Psoas muscle (tissue), 8 donors: ENCODE data around the gene PTPMT1. TPM values are rescaled to one million over a fixed set of nuclear protein-coding genes. Genes with fewer than 3 reads are reported as not detected.

Source experiments
- ATAC-seq, 4 donors: fragments of 200-7000 bp; cut with Tn5 transposase; one replicate each; pipeline ENCODE4 v1.9.1; 2020; ENCODE audit warnings: moderate library complexity in 3 of 4, mild to moderate bottlenecking in 2 of 4
- DNase-seq, 2 donors: peaks; one replicate each; pipeline ENCODE4 v3.0.0-alpha.2; 2020
- H3K27ac ChIP-seq: fragments of 200-600 bp; one replicate; pipeline ENCODE4 v1.8.0; 2022
- H3K27me3 ChIP-seq, 3 donors: fragments of 200-600 bp in 1 of 3; one replicate each; pipeline versions ENCODE4 v1.6.1 to v1.8.0; 2013 to 2022; ENCODE audit warnings: low read length in 2 of 3, mild to moderate bottlenecking in 2 of 3, moderate library complexity in 1 of 3; ENCODE audit not compliant: insufficient read depth in 3 of 3
- H3K36me3 ChIP-seq, 2 donors: fragments of 200-600 bp in 1 of 2; one replicate each; pipeline versions ENCODE4 v1.6.1 to v1.8.0; 2013 to 2022; ENCODE audit warnings: low read depth in 1 of 2, mild to moderate bottlenecking in 1 of 2, moderate library complexity in 1 of 2; ENCODE audit not compliant: insufficient read depth in 1 of 2
- H3K4me1 ChIP-seq: fragments of 200-600 bp; one replicate; pipeline ENCODE4 v1.8.0; 2022
- H3K4me3 ChIP-seq: fragments of 200-600 bp; one replicate; pipeline ENCODE4 v1.8.0; 2022; ENCODE audit warnings: mild to moderate bottlenecking
- H3K9me3 ChIP-seq: fragments of 200-600 bp; one replicate; pipeline ENCODE4 v1.8.0; 2022
- WGBS, 3 donors: extraction: QIAGEN DNeasy Blood & Tissue Kit; methylation state at CpG; one replicate each; pipeline versions ENCODE4 v1.1.6 to v1.1.7; 2013; 5-methylcytosine and 5-hydroxymethylcytosine counted together
- intact Hi-C, 2 donors: fragments of 100-400 bp; cut with DNase I; formaldehyde crosslinking; loops; one replicate each; pipeline versions ENCODE4 v1.11.0 to v1.14.2; 2022
- polyA plus RNA-seq, 3 donors: library from polyadenylated mRNA; stranded (reverse); fragments of 200-250 nt; gene quantifications; one replicate each; pipeline ENCODE4 v1.2.3, GENCODE V29; 2013
- total RNA-seq, 4 donors: library from RNA; stranded (reverse); fragmentation: NEBNext Ultra II Directional in 2 of 4; extraction: Animal tissue kit (Norgen Biotek cat#: 25700) in 2 of 4; gene quantifications; one replicate each; pipeline versions ENCODE4 v1.2.1 to v1.2.4, GENCODE V29; 2021 to 2023
- TF ChIP-seq, protein P1 (sequence below): fragments of 200-600 bp; IDR thresholded peaks from one replicate; pipeline ENCODE4 v1.8.0; 2022; ENCODE audit warnings: antibody characterized with exemption
- donor health status: healthy with polysubstance abuse.
- donor health status: DM: no; HTN: no; CAD: no; lungs with moderate emphysema.
- donor health status: Bipolar disorder and iron deficiency.
- donor health status: healthy.
- donor health status: DM: yes; HTN: yes; CAD: no.
- donor health status: DM: no; HTN: no; CAD: no.
- donor health status: DM: no; HTN: no; CAD: no.
- donor health status: DM: yes; HTN: yes; CAD: no.

The PTPMT1 gene
- total and polyA plus RNA-seq, 7 donors = 20.9 to 40.3 (median 34.5) TPM

DNA sequence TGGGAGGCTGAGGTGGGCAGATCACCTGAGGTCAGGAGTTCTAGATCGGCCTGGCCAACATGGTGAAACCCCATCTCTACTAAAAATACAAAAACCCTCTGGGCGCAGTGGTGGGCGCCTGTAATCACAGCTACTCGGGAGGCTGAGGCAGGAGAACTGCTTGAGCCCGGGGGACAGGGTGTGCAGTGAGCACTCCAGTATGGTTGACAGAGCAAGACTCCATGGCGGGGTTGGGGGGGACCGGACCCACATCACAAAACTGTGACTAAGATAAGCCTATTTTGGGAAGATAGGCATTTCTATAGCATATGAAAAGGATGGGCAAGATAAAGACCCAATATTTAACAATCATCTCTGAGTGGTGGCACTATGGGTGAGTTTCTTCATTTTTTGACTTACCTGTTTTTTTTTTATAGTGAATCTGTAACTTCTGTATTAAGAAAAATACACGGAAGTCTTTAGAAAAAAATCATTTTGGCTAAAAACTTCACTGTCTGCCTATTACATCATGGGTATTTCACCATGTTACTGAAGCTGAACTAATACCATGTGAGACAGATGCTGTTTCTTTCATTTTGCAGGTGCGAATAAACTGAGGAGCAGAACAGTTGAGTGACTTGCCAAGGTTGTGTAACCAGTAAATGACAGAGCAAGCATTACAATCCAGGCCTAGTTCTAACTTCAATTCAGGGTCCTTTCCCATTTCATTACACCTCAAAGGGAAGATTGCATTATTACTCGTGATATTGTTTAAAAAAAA, 14.9 kb upstream of the PTPMT1 start:
- ATAC-seq (peak; percentile 25 to 61 (median 49)), DNase-seq (no peak)
- intact Hi-C loops = loop anchor here (5.0 kb wide), 1 partner anchor 33 kb away; no protein-coding TSS in a partner anchor
- Histone ChIP-seq H3K4me1 (peaks cover 52% of the 10 kb centered on the region), H3K27ac (peak overlapping the region; percentile 98), H3K36me3 (peaks cover 0 to 4% of the 10 kb centered on the region in 2 donors), H3K4me3 (peak overlapping the region; percentile 81), H3K27me3 (no peaks in the 10 kb centered on the region), H3K9me3 (no peaks in the 10 kb centered on the region)
- 65 to 77% (median 69%) methylated on average over 10 of the region's 10 CpGs for WGBS, 3 donors
- TF ChIP-seq, protein P1, sequence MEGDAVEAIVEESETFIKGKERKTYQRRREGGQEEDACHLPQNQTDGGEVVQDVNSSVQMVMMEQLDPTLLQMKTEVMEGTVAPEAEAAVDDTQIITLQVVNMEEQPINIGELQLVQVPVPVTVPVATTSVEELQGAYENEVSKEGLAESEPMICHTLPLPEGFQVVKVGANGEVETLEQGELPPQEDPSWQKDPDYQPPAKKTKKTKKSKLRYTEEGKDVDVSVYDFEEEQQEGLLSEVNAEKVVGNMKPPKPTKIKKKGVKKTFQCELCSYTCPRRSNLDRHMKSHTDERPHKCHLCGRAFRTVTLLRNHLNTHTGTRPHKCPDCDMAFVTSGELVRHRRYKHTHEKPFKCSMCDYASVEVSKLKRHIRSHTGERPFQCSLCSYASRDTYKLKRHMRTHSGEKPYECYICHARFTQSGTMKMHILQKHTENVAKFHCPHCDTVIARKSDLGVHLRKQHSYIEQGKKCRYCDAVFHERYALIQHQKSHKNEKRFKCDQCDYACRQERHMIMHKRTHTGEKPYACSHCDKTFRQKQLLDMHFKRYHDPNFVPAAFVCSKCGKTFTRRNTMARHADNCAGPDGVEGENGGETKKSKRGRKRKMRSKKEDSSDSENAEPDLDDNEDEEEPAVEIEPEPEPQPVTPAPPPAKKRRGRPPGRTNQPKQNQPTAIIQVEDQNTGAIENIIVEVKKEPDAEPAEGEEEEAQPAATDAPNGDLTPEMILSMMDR = no peak

DNA sequence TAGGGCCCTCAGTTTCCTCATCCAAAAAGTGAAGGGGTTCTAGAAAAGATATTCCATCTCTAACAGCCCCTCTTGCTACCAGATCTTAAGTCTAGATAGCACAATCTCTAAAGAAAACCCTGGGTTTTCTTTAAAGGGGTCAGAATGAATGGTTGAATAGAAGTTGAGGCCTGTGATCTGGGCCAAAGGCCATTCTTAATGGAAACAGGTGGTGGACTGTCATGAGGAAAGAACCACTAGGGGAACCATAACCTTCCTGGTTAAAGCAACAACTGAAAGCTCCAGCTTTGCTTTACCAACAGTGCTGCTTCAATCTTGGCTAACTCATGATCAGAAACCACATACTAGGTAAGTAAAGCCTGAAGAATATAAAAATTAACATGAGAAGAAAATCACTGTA, 14.3 kb upstream of the PTPMT1 start:
- Histone ChIP-seq H3K27me3 (no peaks in the 10 kb centered on the region), H3K4me3 (peak overlapping the region; percentile 81), H3K36me3 (peaks cover 0 to 4% of the 10 kb centered on the region in 2 donors), H3K9me3 (no peaks in the 10 kb centered on the region), H3K4me1 (peaks cover 51% of the 10 kb centered on the region), H3K27ac (peak overlapping the region; percentile 98)
- TF ChIP-seq, protein P1 = peak; percentile 37
- peak; percentile 30 to 45 (median 37) for ATAC-seq
- no peak for DNase-seq
- intact Hi-C loops = loop anchor here (5.0 kb wide), 1 partner anchor 34 kb away; no protein-coding TSS in a partner anchor

DNA sequence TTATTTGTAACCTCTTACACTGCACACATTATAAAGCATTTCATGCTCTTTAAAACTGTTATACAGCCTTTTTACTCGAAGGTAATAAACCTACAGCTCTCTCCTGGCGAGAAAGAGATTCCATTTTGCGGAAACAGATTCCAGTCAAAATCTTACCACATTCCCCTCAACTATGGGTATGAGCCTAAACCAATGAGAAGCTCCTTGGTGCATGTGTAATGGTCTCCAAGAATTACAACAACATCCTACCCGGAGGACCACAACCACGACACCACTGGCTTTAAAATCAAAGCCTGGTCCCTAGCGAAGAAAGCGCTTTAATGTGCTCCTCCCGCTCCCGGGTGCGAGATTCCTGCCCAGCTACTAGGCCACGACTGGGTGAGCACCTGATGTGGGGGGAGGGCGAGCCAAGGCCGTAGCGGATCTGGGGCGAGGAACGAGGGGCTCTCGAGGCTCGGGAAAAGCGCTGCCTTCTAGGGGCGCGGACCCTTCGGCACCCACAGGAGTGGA, 13.3 kb upstream of the PTPMT1 start:
- Histone ChIP-seq H3K4me1 (peaks cover 48% of the 10 kb centered on the region), H3K36me3 (peaks cover 0 to 4% of the 10 kb centered on the region in 2 donors), H3K4me3 (peak overlapping the region; percentile 81), H3K27ac (peak overlapping the region; percentile 98), H3K27me3 (no peaks in the 10 kb centered on the region), H3K9me3 (no peaks in the 10 kb centered on the region)
- intact Hi-C loops = loop anchor here (5.0 kb wide), 1 partner anchor 35 kb away; no protein-coding TSS in a partner anchor
- DNase-seq (peak in 1 of 2 donors; percentile 34), ATAC-seq (peak; percentile 12 to 42 (median 24))
- WGBS, 3 donors = 2 to 4% (median 3%) methylated on average over 22 of the region's 22 CpGs
- TF ChIP-seq, protein P1 = no peak

DNA sequence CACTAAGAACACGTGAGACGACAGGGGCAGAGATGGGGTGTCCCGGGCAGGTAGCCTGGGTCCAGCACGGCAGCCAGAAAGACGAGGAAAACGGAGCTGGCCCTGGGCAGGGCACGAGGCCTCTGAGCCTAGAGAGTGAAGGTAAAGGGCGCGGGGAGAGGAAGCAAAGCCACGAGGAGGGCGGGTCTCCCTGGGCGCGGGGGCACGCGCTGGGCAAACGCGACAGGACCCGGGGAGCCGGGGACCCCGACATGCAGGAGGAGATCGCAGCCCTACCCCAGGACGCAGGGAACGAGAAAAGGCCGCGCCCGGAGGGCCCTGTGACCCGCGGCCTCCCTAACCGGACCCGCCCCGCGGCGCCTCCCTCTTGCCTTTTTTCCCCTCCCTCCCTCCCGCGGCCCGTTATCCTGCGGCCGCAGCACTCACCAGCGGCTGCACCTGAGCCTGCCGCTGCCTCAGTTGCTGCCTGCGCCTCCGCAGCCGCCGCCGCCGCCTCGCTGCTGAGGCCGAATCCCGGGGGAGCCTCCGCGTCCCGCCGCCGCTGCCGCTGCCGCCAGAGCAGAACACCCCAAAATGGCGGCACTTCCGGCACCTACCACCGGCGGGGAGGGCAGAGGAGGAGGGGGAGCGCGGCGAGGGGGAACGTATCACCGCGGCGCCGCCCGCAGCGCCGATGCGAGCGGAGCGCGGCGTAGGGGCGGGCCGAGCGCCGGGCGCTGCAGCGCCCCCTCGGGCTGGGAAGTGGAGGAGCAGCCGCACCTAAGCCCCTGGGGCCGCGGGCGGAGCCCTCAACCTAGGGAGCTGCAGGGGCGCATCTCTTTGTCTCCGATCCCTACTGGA, 12.6 kb upstream of the PTPMT1 start, which contains the start of gene CELF1:
Gene CELF1 (minus strand): TSS at position 567 of the 840 bp plus-strand sequence. CDS start 53,609 bp downstream, outside the sequence.
- TF ChIP-seq, protein P1 = peak; percentile 88
- Histone ChIP-seq H3K4me1 (peaks cover 41% of the 10 kb centered on the region), H3K36me3 (peaks cover 0 to 4% of the 10 kb centered on the region in 2 donors), H3K4me3 (peak within 1 kb of the TSS; percentile 81), H3K27ac (peak within 1 kb of the TSS; percentile 98), H3K9me3 (no peaks in the 10 kb centered on the region), H3K27me3 (no peaks in the 10 kb centered on the region)
- ATAC-seq (peak; percentile 91 to 96 (median 94)), DNase-seq (peak; percentile 93 to 96)
- intact Hi-C loops = loop anchor here (5.0 kb wide), 1 partner anchor 35 kb away; no protein-coding TSS in a partner anchor
- WGBS, 3 donors = 0 to 1% (median 1%) methylated on average over 31 to 89 of the region's 89 CpGs
